NB4 (cell line): ENCODE data around the gene AGPS.

Experiments
- CTCF ChIP-seq: IDR thresholded peaks from one replicate; pipeline ENCODE4 v1.5.1; 2012; ENCODE audit warnings: low read depth, low read length
- MAX ChIP-seq: IDR thresholded peaks from 2 replicates; pipeline ENCODE4 v1.6.1; 2011; ENCODE audit warnings: low read depth, low read length
- POLR2A ChIP-seq: IDR thresholded peaks from 2 replicates; pipeline ENCODE4 v1.6.1; 2011; ENCODE audit warnings: mild to moderate bottlenecking; ENCODE audit not compliant: insufficient read length; ENCODE audit errors: extremely low read depth

GRCh38 chr2:177352441-177353186, 40.0 kb upstream of the AGPS start:
- TF ChIP-seq CTCF = no peak
- no peak for TF ChIP-seq POLR2A
- TF ChIP-seq MAX = no peak
